NT2/D1 (cell line): Measurements from ENCODE around the gene C19orf67.

Experiments
- SUZ12 ChIP-seq: IDR thresholded peaks from 2 replicates; pipeline ENCODE4 v1.6.1; 2011; ENCODE audit not compliant: insufficient read length, insufficient read depth; ENCODE audit errors: extremely low read depth
- YY1 ChIP-seq: IDR thresholded peaks from 2 replicates; pipeline ENCODE4 v1.6.1; 2011; ENCODE audit not compliant: insufficient read length, insufficient read depth

GRCh38 chr19:14056069-14056666 is 29.4 kb downstream of the C19orf67 start:
- no peak for TF ChIP-seq YY1
- no peak for TF ChIP-seq SUZ12
